ENCODE data around the gene C2.

DNA sequence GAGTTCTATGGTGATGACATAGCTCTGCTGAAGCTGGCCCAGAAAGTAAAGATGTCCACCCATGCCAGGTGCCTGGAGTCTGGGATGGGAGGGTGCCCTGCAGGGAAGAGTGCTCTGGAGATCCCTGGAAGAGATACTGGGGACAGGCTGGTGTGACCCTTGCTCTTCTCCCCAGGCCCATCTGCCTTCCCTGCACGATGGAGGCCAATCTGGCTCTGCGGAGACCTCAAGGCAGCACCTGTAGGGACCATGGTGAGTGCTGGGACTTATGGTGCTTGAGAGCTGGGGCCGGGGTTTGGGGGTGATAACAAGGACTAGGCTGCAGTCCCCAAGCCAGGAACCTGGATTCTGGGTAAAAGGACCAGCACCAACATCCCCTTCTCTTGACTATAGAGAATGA is 16.2 kb downstream of the C2 start:
- no peak for TF ChIP-seq EP300 (IDR thresholded peaks at IDR 0.05; ENCODE audit: borderline replicate concordance)
- TF ChIP-seq TAF1 (IDR thresholded peaks at IDR 0.05; ENCODE audit: low read depth), result no peak
- TF ChIP-seq YY1 (IDR thresholded peaks at IDR 0.05; ENCODE audit: low read depth), result no peak
- TF ChIP-seq CEBPB (IDR thresholded peaks at IDR 0.05), result no peak
- no peak for TF ChIP-seq TCF12 (IDR thresholded peaks at IDR 0.05; ENCODE audit: low read depth)
- TF ChIP-seq RAD21 (IDR thresholded peaks at IDR 0.05; ENCODE audit: low read depth), result no peak
- no peak for TF ChIP-seq NFIC (IDR thresholded peaks at IDR 0.05)
- TF ChIP-seq, protein P1, sequence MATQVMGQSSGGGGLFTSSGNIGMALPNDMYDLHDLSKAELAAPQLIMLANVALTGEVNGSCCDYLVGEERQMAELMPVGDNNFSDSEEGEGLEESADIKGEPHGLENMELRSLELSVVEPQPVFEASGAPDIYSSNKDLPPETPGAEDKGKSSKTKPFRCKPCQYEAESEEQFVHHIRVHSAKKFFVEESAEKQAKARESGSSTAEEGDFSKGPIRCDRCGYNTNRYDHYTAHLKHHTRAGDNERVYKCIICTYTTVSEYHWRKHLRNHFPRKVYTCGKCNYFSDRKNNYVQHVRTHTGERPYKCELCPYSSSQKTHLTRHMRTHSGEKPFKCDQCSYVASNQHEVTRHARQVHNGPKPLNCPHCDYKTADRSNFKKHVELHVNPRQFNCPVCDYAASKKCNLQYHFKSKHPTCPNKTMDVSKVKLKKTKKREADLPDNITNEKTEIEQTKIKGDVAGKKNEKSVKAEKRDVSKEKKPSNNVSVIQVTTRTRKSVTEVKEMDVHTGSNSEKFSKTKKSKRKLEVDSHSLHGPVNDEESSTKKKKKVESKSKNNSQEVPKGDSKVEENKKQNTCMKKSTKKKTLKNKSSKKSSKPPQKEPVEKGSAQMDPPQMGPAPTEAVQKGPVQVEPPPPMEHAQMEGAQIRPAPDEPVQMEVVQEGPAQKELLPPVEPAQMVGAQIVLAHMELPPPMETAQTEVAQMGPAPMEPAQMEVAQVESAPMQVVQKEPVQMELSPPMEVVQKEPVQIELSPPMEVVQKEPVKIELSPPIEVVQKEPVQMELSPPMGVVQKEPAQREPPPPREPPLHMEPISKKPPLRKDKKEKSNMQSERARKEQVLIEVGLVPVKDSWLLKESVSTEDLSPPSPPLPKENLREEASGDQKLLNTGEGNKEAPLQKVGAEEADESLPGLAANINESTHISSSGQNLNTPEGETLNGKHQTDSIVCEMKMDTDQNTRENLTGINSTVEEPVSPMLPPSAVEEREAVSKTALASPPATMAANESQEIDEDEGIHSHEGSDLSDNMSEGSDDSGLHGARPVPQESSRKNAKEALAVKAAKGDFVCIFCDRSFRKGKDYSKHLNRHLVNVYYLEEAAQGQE (IDR thresholded peaks at IDR 0.05; ENCODE audit: low read depth), result no peak
- TF ChIP-seq TEAD4 (IDR thresholded peaks at IDR 0.05), result no peak
